GM18517 (cell line): ENCODE data around the gene SFT2D3.

ENCODE experiments used
- ATAC-seq: cut with Tn5 transposase; IDR thresholded peaks from one replicate; pipeline ENCODE4 v1.9.1; 2021; ENCODE audit warnings: mild to moderate bottlenecking, moderate library complexity; ENCODE audit not compliant: unreplicated experiment

The SFT2D3 gene

GRCh38 chr2:127705391-127706065, 4.2 kb downstream of the SFT2D3 start:
- no peak for ATAC-seq

DNA sequence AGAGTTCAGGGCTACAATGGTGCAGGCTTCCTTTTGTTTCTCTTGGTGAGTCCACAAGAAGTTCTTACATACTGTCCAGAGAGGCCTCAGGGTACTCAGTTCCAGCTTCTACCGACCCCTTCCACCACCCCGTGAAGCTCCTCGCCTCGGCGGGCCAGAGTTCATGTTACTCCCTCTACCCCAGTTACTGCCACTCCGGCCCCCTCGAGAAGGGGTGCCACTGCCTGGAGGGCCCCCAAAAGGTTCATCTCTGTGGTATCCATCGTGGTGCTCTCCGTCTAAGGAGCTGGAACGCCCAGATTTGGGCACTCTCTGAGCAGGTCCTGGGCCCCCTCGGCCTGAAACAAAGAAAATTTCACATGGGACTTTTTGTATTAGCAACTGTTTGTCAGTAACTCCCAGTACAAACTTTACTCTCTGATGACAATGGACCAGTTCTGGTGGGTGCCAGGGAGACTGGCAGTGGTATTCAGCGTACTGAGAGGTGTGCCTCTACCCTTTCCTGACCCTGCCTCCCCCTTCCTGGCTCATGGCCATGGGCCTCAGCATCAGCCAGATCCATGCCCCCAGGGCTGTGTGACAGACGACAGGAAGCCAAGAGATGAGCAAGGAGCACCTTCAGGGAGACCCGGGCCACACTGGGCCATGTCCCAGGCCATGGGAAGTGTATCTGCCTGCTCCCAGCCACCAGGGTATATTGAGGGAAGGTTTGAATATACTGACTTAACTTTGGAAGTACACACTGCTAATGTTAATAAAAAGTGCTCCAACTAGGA, 5.1 kb downstream of the SFT2D3 start:
- ATAC-seq, result no peak

DNA sequence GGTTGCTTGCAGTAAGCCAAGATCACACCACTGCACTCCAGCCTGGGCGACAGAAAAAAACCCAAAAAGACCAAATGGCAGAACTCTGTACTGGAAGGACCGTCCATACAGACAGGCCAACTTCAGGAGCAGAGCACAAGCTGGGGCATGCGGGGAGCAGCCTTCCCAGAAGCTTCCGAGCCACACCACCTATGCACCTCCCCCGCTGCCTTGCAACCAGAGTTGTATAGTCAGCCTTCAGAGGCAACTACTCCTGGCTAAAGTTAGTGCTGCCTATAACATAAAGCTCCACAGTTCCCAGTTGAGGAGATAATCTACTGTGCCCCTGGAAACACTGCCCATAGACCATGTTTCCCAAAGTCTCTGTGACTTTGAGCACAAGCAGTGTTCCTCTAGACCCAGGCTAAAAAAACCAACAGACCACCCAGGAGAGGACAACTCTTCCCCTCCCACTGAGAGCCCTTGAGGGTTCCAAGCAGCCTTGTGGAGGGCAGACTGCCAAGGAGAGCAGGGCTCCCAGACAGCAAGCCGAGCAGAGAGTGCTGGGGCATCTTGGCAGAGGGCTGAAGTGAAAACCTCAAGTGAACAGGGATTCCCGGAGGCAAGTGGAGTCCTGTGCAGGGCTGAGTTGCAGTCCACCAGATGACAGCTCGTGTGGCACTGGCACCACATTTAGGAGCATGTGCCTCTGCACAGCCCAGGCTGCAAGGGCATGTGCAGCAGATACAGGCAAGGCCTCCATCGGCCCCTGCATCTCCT, 6.8 kb downstream of the SFT2D3 start:
- ATAC-seq, result no peak

DNA sequence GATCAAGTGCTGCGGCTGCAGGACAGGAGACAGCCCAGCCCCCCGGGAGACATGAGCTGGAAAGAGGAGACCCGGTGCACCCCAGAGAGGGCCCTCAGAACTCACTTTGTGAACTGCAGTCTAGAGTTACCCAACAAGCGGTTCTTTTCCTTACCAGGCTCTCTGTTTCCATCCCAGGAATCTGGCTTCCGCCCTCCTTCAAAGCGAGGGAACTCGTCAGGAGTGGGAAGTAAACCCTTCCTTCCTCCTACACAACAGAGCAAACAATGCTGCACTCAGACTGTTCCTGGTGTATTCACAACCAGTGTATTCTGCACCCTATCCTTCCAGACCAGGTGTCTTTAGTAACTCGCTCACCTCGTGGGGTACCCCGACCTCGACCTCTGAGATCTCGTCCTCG, 8.0 kb downstream of the SFT2D3 start:
- no peak for ATAC-seq

GRCh38 chr2:127712999-127713398, 11.7 kb downstream of the SFT2D3 start:
- ATAC-seq, result no peak

DNA sequence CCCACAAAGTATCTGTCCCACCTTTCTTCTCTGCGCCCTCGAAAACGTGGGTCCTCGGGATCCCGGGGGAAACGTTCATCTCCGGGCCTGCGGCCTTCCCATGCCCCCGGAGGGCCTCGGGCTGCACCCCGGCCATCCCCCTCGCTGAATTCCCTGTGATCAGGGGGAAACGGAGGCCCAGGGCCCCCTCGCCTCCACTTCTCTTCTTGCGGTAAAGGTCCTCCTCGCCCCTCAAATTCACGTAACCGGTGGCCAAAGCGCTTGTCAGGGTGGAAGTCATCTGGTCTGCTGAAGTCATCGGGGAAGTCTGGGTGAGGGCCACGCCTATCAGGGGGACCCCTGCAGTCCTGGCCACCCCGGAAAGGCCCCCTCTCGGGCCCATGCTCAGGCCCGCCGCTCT, 12.3 kb downstream of the SFT2D3 start:
- ATAC-seq, result no peak

- no peak for ATAC-seq
Observed at GRCh38 chr2:127715778-127716449, 14.6 kb downstream of the SFT2D3 start.

DNA sequence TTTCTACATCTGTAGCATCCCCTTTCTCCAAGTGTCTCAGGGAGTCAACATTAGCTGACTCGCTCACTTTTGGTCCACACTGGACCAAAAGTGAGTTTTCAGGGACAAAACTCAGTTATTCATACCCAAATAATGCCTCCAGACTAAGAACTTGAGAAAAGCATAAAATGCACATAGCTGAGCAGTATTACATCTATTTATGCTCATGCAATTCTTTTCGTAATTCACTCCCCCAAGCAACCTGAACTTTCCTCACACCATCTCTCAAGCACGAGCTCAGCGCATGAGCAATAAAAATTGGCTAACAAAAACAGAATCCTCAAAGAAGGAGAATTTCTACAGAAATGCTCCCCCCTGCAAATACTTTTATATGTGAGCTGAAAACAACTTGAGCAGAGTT, 17.0 kb downstream of the SFT2D3 start:
- no peak for ATAC-seq

GRCh38 chr2:127719301-127720218, 18.3 kb downstream of the SFT2D3 start:
- ATAC-seq, result no peak

DNA sequence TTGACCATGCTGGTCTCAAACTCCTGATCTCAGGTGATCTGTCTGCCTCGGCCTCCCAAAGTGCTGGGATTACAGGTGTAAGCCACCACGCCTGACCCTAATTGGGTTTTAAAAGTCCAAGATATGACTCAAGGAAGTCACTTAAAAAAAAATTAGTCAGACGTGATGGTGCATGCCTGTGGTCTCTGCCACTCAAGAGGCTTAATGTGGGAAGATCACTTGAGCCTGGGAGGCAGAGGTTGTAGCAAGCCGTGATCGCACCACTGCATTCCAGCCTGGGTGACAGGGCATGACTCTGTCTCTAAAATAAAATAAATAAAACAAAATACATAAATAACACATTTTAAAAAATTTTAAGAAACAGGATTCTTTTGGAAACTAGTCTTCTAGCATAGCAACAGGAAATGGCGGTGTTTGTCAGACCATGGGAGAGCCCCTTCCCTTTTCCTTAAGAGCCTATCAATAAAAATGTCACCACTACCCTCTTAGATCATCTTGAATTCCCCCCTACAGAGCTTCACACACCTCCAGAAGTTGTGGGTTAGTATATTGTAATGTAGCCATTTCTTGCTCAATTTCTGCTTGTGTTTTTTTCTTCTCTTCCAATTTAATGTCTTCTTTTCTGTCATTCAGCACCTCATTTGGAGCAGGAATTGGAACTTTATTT, 20.1 kb downstream of the SFT2D3 start:
- ATAC-seq, result no peak

DNA sequence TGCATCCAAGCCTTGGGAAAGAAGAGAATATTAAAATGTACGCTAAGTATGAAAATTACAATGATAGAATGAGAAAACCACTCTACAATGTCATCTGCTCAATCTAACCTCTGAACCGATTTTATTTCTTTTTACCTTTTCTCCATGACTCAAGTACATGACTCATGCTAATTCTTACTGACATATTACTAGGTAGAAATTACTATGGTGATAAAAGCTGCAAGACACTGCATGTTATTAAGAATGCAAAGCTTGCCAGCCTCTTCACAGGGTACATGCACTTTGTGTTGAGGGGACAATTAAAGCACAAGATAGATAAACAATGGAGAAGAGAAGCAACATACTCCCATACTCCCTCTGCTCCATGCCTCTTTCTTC, 20.7 kb downstream of the SFT2D3 start:
- ATAC-seq, result no peak

DNA sequence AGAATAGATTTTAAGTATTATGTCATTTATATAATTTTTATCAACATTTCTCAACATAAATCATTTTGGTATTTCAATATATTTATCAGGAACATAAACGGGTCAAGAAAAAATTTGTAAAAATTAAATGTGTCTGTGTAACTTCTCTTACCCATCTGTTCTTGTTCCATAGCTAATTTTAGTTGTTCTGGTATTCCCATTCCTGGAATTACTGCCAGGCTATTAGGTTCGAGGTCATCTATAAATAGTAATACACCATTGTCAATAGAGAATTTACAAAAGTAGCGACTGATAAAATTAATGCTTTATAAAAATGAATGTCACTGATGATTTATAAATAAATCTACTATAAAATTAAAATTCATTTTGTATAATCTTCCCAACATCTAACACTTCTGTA, 21.5 kb downstream of the SFT2D3 start:
- no peak for ATAC-seq

GRCh38 chr2:127726158-127726880, 25.0 kb downstream of the SFT2D3 start:
- ATAC-seq, result no peak

GRCh38 chr2:127733113-127733815, 32.0 kb downstream of the SFT2D3 start:
- no peak for ATAC-seq

GRCh38 chr2:127733816-127734537, 32.7 kb downstream of the SFT2D3 start:
- ATAC-seq, result no peak

GRCh38 chr2:127735044-127735443, 33.7 kb downstream of the SFT2D3 start:
- ATAC-seq, result no peak

DNA sequence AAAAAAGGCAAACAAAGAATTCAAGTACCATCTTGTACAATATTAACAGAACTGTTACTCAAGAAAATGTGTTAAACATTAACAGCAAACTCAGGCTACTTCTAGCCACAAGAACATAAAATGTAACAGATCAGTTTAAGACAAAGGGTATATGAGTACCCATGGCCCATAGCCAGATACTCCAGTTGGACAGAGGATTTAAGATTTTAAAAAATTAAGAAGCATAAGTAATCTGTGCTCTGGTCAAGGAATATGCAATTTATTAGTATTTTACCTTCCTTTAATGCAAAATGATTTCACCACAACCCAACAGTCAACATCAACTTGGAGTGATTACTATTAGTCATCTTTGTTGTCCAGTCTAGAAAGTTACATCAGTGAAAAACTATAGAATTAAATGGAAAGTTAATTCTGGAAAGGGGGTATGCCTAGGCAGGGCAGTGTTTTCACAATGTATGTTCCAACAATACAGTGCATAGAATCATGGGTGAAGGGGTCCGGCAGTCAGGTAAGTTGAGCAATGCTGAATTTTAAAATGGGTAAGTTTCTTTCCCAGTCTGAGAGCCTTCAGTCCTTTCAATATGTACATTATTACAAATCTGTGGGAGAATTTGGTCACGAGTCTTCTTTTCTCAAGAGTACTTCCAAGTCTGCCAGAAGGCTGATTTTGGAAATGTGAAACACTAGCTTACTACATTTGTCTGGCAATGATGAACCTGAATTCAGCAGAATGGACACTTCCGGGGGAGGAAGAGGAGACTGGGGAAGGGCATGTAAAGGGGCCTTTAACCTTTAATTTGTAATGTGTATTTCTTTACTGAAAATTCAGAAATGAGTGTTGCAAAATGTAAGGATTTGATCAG, 34.5 kb downstream of the SFT2D3 start:
- peak; percentile 72 for ATAC-seq
